Measurements from ENCODE around the gene ITIH5. TPM values are rescaled to one million over a fixed set of nuclear protein-coding genes. Genes with fewer than 3 reads are reported as not detected.

The ITIH5 gene
- total RNA-seq, 1 experiment from 2014 or later = not detected

DNA sequence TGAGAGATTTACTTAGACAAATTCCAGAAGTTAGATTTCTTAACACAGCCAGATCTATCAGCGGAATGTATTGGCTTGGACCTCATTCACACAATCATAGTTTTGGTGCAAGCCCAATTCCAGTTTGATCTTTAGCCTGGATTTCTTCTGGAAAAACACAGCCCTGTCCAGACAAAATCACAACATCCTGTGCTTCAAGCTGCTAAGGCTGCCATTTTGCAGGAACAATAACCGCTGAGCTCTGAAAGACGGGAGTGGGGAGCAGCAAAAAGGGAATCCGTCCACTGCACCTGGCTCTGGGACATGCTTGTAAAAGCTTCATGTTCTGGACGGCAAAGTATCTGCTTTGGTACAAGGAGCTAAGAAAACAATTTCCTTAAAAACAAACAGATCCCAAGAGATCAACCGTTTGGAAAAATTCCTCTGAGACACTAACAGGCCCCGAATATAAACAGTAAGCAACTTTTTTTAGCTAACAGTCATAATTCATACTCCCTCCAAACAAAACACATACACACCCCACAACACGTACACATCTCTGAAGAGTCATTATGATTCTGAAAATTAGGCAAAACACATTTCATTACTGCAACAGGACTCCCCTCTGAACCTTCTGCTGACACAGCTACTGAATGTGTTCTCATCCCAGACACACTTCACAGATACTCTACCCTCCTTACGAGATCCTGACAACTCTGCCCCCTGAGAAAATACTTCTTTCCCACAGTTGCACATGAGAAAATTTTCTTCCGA, 32.4 kb downstream of the ITIH5 start:
- DNase-seq (ENCODE audit: low spot score) = no peak

DNA sequence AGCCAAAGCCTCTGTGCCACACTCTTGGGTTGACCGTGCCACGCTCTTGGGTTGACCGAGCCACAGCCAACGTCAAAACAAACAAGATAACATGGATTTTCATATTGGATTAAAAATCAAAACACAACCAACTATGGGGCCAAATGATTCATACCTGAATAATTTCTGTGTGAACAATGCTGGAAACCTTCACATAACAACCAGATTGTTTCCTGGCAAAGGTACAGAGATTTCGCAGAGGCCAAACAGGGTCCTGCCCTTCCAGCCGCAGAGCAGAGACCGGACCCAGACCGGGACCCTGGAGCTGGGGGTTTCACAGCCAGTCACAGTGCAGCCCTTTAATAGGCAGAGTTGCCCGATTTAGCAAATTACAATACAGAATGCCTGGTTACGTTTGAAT, 40.5 kb downstream of the ITIH5 start:
- DNase-seq (ENCODE audit: low spot score) = no peak

DNA sequence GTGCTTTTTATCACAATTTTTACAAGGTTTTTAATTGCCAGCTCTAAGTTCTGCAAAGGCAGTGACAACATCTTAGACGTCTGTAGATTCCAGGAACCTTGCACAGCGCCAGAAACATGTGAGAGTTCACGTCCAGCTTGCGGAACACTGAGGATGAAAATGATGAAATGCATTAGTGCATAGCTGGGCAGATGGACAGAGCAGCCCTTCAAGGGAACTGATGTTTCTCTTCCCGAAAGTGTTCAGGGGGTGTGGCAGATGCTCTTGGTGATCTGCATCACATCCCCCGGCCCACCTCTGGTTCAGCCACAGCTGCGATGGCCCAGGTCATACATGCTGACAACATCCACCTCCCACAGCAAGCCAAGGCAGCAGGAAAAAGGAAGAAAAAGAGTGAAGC, 40.9 kb downstream of the ITIH5 start:
- no peak for DNase-seq (ENCODE audit: low spot score)

DNA sequence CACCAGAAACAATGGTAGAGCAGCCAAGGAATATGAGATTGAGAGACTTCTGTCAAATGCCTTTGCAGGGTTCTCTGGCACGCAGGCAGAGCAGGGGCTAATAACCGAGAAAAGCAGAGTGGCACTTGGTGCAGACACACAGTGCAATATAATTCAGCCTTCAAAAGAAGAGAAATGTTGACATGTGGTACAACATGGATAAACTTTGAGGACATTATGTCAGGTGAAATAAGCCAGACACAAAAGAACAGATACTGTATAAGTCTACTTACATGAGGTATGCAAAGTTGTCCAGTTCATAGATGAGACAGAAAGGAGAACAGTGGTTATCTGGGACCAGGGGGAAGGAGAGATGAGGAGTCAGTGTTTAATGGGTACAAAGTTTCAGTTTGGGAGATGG, 41.8 kb downstream of the ITIH5 start:
- DNase-seq (ENCODE audit: low spot score) = no peak

DNA sequence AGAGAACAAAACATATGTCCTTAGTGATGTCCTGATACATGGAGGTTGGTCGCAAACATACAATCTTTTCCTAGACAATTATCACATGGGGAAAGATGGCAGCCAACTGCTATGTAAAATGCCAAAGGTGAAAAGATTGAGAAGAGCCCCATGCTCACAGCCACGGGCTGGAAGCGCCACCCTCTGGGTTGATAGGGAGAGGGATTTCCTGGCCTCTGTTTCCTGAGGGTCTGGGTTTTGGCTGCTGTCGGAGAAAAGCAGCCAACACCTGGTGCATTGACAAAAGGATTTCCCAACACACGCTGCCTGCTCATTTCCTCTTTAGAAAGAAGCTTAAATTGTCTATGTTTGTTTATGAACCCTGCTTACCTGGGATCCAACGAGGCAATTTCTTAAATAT, 43.8 kb downstream of the ITIH5 start:
- no peak for DNase-seq (ENCODE audit: low spot score)

DNA sequence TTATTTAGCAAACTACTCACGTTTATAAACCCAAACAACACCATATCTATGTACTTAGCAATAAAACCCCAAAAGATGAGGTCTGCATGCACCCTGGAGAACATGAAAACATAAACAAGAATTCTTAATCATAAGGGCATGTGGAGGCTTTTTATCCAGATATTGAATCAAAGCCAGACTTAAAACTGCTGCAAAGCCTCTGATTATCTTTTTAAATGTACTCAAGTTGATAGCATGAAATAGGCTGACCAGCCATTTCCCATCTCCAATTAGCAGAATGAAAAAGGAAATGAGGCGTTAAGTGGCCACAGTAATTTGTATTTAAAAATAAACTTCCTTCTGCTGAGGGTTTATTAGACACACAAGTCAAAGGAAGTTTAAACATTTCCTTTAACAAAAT, 48.3 kb downstream of the ITIH5 start:
- no peak for DNase-seq (ENCODE audit: low spot score)

DNA sequence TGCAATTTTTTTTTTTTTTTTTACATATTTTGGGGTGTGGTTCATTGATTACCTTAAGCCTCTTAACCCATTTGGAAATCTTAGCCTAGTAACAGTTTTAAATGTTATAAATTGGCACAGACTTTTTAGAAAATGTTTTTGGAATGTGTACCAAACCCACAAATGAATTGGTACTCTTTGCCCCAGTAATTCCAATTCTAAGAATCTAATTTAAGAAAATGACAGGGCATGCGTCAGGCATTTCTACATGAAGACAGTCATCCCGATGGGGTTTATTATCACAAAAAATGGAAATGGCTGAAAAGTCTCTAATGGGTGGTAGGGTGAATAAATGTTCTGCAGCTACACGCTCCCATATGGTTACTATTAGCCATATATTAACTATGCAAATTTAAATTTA, 54.9 kb downstream of the ITIH5 start:
- no peak for DNase-seq (ENCODE audit: low spot score)

DNA sequence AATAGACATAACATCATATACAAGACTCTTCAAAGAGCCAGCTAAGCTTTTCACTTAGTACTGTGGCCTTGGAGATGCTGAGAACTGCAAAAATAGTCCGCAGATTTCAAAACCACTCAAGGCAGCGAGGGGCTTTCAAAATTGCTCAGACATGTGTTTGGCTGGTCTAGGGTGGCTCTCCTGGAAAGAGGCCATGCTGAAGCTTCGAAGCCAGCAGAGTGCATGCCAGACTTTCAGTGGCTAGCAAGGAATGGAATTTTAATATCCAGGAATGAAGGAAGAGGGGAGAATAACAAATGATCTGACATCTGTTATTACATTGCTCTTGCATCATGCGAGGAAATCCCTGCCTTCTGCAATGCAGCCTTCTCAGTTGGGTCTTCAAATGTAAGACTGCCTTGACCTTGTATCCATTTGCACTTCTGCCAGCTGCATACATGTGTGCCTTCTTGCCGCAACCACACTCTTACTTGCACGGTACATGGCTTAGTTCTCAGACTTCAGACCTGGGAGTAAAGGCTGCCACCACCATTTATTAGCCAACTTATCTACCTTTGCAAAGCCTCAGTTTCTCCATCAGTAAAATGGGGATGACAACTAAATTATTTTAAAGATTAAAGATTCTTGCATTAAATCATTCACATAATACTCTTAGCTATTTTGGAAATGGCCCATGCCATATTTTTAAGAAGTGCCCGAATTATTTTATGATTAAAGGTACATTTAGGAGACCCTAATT, 55.9 kb downstream of the ITIH5 start:
- DNase-seq (ENCODE audit: low spot score) = no peak

DNA sequence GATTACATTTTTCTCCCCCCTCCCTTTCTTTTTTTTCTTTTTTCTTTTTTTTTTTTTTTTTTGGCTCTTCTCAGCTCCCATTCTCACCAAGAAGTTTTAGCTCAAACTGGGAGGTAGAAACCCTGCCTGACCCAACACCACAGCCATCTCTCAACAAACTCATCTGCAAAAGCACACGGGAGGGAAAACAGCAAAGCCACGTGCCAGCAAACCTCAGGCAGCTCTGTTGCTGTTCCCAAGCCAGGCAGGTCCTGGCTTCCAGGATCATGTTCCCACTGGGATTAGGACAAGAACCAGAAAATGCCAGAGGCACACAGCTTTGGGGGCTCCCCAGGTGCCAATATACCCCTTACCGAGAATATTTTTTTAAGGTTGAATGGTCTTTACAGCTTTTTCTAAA, 56.7 kb downstream of the ITIH5 start:
- no peak for DNase-seq (ENCODE audit: low spot score)

DNA sequence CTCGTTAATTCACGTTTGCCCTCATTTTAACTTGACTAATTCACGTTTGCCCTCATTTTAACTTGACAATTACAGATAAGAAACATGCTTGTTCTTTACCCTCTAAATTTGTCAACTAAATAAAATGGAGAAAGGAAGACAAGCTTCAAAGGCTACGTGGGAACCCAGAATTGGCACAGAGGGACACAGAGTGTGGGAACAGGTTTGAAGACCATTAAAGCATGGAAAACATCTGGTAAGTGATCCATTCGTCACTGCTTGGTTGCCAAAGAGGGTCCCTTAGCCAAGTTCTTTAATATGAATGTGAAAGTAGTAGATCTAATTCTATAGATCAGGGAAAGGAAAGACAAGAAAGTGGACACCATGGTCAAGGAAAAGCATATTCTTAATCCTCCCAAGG, 57.2 kb downstream of the ITIH5 start:
- no peak for DNase-seq (ENCODE audit: low spot score)

DNA sequence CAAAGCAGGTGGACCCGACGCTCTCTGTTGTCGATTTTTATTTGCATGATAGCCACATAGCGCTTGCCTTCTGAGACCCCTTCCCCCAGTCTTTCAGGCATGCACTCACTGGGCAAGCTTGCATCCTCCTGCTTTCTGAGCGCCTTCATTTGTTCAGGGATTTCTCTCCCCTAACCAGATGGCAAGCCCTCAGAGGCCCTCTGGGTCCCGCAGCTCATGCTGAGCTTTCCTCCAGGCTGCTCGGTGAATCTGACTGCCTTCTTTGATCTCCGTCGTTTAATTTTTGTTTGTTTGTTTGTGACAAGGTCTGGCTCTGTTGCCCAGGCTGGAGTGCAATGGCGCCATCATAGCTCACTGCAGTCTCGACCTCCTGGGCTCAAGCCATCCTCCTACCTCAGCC, 58.8 kb downstream of the ITIH5 start:
- no peak for DNase-seq (ENCODE audit: low spot score)

DNA sequence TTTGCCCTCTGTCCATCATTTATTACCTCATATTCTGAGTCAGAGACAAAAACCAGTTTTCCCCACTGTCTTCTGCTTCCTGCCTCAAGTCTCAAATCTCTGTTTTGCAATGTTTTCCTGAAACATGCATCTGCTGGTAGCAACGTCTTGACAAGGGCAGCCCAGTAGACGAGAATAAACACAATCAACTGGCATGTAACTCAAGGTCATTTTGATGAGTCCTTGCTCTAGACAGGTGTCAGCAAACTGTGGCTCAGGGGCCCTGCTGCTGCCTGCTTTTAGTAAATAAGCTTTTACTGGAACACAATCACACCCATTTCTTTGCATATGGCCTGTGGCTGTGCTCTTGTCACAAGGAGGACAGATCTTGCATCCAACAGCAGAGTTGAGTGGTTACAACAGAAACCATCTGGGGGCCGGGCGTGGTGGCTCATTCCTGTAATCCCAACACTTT, 59.8 kb downstream of the ITIH5 start:
- DNase-seq (ENCODE audit: low spot score) = no peak

DNA sequence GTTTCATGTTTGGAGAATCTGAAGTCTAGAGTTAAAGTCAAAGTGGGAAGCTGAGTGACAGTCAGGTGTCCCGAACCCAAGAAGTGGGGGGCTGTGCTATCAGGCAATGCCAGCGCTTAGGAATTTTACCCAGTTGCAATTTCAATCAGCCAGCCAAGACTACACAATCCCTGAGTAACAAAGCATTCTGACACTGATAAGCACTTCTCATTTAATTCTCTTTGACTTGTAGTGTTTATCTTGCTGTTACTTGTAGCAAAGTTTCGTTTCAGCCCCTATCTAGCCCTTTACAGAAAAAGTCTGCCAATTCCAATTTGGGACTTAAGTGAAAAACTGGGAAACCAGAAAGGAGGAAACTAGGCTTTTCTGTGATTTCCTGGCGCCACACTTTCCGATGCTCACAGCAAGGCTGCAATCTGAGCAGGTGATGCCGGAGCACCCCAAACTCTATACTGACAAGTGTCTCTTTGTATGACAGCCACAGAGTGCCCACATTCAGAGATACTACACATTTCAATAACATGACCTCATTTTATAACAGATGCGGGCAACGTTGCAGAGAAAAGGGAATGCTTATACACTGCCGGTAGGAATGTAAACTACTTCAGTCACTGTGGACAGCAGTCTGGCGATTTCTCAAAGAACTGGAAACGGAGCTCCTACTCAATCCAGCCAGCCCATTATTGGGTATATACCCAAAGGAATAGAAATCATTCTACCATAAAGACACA, 61.0 kb downstream of the ITIH5 start:
- no peak for DNase-seq (ENCODE audit: low spot score)

DNA sequence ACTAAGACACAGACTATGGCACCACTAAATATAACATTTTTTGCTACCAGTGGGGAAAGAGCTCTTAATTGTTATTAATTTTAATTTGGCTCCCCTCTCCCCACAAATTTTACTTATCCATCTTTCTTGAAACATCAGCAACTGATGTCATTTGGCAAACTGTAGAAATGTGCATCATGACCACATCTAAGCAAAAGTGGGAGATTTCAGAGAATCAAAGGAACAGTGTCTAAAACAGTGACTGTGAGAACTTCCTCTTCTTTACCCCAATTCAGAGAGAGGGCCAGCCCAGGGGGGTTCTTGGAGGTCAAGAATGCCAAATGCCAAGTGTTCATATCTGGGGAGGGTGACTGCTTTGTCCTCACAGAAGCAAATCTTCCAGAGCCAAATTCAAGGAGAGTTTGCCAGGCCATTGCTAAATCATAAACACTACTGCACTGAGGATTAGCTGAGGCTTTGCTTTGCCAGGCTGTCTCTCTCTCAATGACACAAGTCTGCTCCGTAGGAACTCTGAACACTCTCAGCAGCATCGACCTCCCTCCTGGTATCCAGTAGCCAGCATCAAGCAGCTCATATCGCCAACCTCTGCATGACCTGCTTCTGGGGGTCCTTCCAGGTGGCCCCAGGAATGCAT, 65.6 kb downstream of the ITIH5 start:
- DNase-seq (ENCODE audit: low spot score) = no peak

DNA sequence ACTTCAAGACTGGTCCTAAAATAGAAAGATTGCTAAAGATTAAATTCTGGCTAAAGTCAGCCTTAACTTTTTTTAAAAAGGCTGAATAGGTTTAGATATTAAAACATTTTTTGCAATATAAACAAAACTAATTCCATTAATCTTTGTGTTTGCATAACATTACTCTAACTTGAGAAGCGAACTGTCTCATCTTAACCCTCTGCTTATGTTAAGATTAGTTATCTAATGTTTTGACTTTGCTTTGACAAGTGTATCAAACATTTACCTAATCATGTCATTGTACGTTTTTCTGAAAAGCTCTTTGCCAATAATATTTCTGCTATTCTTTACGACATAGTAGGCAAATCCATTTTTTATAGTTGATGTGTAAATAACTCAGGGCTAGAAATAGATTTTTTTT, 68.0 kb downstream of the ITIH5 start:
- no peak for DNase-seq (ENCODE audit: low spot score)

DNA sequence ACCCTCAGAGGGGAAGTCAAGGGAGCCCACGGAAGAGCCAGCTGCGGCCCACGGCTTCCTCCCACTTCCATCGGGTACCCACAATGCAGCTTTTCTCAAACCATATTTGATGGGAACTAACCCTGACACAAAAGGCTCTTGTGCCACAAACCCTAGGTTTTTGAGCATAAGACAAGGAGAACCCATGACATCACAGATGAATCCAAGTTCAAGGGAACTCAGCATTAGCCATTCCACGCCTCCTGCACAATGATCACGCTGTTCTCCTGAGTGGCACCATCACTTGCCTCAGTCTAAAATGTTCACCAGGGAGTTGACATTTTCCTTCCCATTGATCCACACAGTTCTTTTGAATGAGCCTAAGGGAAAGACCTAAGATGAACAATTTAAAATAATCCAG, 70.4 kb downstream of the ITIH5 start:
- DNase-seq (ENCODE audit: low spot score) = no peak

DNA sequence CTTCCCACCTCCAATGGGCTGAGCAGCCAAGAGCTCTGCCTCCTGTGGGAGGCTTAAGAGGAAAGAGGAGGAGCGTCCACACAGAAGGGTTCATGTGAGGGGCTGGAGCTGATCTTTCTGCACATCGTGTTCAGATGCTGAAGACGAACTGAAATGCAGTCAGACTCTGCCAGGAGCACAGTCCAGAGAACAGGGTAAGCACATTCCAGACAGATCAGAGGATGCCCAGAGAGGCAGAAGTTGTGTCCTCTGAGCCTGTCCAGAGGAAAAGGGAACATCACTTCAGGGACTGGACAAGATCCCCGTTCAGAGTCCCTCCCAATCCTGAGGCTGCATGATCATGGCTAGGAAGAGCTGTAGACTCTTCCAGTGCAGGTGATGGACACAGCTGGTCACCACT, 72.9 kb downstream of the ITIH5 start:
- no peak for DNase-seq (ENCODE audit: low spot score)

DNA sequence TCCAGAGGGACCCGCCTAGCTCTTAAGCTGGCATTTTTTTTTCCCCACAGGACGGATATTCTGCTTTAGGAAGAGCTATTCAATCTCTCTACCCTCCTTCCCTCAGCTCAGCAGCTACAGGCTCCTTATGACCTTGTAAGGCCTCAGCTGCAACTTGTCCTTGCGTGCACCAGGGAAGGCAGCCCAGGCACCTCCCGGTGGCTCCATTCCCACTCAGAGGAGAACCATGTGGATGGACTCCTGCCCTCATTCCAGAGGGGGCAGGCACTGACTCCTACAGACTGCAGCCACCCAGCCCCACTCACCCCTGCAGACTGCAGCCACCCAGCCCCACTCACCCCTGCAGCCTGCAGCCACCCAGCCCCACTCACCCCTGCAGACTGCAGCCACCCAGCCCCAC, 73.7 kb downstream of the ITIH5 start:
- peak; percentile 1 for DNase-seq (ENCODE audit: low spot score)

DNA sequence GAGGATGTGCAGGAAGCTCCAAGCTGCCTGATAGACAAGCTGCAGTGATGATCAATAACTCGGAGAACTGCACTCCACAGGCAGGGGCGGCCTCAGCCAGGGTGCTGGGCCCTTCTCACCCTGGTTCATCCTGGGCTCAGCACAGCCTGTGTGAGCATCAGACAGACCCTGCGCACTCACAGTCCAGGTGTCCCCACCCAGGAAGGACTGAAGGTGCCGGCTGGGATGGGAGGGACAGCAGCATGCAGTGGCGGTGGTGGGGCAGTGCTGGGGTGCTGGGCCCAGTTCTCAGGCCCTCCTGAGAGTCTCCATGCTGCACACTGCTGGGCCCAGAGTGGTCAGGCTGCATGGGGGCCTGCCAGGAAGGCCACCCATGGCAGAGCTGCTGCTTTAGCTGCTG, 74.1 kb downstream of the ITIH5 start:
- DNase-seq (ENCODE audit: low spot score) = no peak

DNA sequence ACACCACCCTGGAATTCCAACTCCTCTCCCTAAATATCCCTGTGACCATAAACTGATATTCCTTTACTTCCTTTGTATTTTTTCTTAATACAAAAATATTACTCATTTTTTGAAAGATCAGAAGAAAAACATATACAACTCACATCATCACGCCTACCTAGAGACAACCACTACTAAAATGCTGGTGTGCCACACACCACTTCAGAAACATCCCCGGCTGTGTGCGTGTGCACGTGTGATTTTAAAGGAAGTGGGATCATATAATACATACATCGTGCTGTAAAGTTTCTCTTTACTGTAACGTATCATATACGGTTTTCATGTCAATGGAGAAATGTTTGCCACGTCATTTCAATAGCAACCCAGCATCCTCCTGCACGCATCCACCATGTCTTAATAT, 76.5 kb downstream of the ITIH5 start:
- no peak for DNase-seq (ENCODE audit: low spot score)

DNA sequence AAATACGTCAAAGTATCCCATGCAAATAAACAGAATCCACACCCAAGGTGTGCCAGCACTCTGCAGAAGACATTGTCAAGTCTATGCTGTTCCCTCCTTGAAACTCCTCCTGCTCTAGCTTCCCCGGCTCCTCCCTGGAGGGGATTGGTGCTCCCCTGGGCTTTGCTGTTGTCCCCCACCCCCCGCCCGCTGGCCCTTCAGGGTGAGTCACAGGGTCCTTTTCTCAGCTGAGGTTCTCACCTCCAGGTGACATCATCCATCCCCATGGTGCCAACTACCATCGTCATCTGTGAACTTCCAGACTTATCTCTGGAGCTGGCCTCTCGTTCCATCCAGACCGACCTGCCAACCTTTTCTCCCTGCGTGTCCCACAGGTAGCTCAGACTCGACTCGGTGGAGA, 77.0 kb downstream of the ITIH5 start:
- no peak for DNase-seq (ENCODE audit: low spot score)

DNA sequence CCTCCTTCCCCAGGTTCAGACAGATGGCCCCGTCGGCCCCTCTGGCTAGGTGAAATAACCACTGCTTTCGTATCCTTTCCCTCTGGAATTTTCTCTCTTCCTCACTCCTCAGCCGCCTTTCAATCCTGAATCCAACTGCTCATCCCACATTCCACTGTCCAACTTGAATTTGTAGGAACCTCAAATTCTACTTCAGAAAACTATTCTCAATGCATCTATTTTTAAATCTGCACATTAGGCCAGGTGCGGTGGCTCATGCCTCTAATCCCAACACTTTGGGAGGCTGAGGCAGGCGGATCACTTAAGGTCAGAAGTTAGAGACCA, 78.9 kb downstream of the ITIH5 start:
- no peak for DNase-seq (ENCODE audit: low spot score)
